Suprapubic skin (tissue), 3 donors: ENCODE measurements around the gene UBE4B.

Experiments used
- POLR2A ChIP-seq, 2 donors: fragments of 450-650 bp; IDR thresholded peaks; one replicate each; pipeline ENCODE4 v1.6.1; 2017; ENCODE audit warnings: antibody characterized with exemption in 2 of 2, mild to moderate bottlenecking in 2 of 2, moderate library complexity in 2 of 2
- TF ChIP-seq, protein P1 (sequence below), 2 donors: fragments of 200-600 bp in 1 of 2; fragments of 450-650 bp in 1 of 2; sonication (generic) in 1 of 2; IDR thresholded peaks; one replicate each; pipeline ENCODE4 v1.5.1; 2016 to 2019; ENCODE audit warnings: antibody characterized with exemption in 2 of 2, mild to moderate bottlenecking in 1 of 2, moderate library complexity in 1 of 2

GRCh38 chr1:10117865-10118264, 85.1 kb downstream of the UBE4B start:
- TF ChIP-seq, protein P1, sequence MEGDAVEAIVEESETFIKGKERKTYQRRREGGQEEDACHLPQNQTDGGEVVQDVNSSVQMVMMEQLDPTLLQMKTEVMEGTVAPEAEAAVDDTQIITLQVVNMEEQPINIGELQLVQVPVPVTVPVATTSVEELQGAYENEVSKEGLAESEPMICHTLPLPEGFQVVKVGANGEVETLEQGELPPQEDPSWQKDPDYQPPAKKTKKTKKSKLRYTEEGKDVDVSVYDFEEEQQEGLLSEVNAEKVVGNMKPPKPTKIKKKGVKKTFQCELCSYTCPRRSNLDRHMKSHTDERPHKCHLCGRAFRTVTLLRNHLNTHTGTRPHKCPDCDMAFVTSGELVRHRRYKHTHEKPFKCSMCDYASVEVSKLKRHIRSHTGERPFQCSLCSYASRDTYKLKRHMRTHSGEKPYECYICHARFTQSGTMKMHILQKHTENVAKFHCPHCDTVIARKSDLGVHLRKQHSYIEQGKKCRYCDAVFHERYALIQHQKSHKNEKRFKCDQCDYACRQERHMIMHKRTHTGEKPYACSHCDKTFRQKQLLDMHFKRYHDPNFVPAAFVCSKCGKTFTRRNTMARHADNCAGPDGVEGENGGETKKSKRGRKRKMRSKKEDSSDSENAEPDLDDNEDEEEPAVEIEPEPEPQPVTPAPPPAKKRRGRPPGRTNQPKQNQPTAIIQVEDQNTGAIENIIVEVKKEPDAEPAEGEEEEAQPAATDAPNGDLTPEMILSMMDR (IDR thresholded peaks at IDR 0.05), result no peak
- TF ChIP-seq POLR2A (IDR thresholded peaks at IDR 0.05), result no peak
